Measurements from ENCODE around the gene MRPL18.

GRCh38 chr6:159829526-159829925 lies 39.3 kb downstream of the MRPL18 start:
- TF ChIP-seq CTCF (IDR thresholded peaks at IDR 0.05; ENCODE audit: poor library complexity, severe bottlenecking) = no peak
- TF ChIP-seq REST (IDR thresholded peaks at IDR 0.05; ENCODE audit: borderline replicate concordance) = no peak
- no peak for TF ChIP-seq EZH2 (IDR thresholded peaks at IDR 0.05; ENCODE audit: borderline replicate concordance, insufficient read depth, low read length, poor library complexity, severe bottlenecking)
- no peak for TF ChIP-seq EP300 (conservative IDR thresholded peaks at IDR 0.05; ENCODE audit: poor library complexity, severe bottlenecking)
- TF ChIP-seq TAF1 (IDR thresholded peaks at IDR 0.05; ENCODE audit: low read depth) = no peak
- TF ChIP-seq POLR2AphosphoS5 (IDR thresholded peaks at IDR 0.05) = no peak
